IgD-negative memory B cell (primary cell): ENCODE measurements around the gene TEX264. TPM values are rescaled to one million over a fixed set of nuclear protein-coding genes. Genes with fewer than 3 reads are reported as not detected.
A peak's percentile ranks its signal among the peaks of the same experiment; 100 is the strongest.
"Not testable (repeated sequence)": the region's sequence is repeated elsewhere in the genome, so short reads cannot be mapped to it uniquely, and the experiment has no call there.

Source experiments
- H3K27ac Mint-ChIP-seq, 3 donors: one replicate each; pipeline ENCODE4 v1.8.0; 2020 to 2022; ENCODE audit warnings: mild to moderate bottlenecking in 3 of 3, mixed read lengths in 3 of 3, moderate library complexity in 1 of 3
- H3K27me3 Mint-ChIP-seq: one replicate; pipeline ENCODE4 v1.8.0; 2021; ENCODE audit warnings: mixed read lengths
- H3K36me3 Mint-ChIP-seq: one replicate; pipeline ENCODE4 v1.8.0; 2020; ENCODE audit warnings: mild to moderate bottlenecking, mixed read lengths
- H3K4me1 Mint-ChIP-seq, 3 donors: one replicate each; pipeline ENCODE4 v1.8.0; 2020 to 2022; ENCODE audit warnings: mixed read lengths in 3 of 3, mild to moderate bottlenecking in 1 of 3
- H3K4me3 Mint-ChIP-seq, 4 donors: one replicate each; pipeline ENCODE4 v1.8.0; 2020 to 2022; ENCODE audit warnings: mild to moderate bottlenecking in 4 of 4, mixed read lengths in 4 of 4, moderate library complexity in 3 of 4
- H3K9me3 Mint-ChIP-seq, 3 donors: one replicate each; pipeline ENCODE4 v1.8.0; 2020 to 2021; ENCODE audit warnings: mixed read lengths in 3 of 3, mild to moderate bottlenecking in 1 of 3
- polyA plus RNA-seq: library from polyadenylated mRNA; unstranded; fragments of 300-500 nt; fragmentation: Illumina TruSeq; gene quantifications from one replicate; pipeline ENCODE4 v1.2.3, GENCODE V29; 2021

The TEX264 gene, protein sequence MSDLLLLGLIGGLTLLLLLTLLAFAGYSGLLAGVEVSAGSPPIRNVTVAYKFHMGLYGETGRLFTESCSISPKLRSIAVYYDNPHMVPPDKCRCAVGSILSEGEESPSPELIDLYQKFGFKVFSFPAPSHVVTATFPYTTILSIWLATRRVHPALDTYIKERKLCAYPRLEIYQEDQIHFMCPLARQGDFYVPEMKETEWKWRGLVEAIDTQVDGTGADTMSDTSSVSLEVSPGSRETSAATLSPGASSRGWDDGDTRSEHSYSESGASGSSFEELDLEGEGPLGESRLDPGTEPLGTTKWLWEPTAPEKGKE
- 100 TPM for polyA plus RNA-seq

- Mint-ChIP-seq H3K9me3 (no peaks in the 10 kb centered on the region), H3K27ac (peak within 1 kb of the TSS; percentile 91 to 94 (median 94)), H3K36me3 (peaks cover 2% of the 10 kb centered on the region), H3K4me3 (peak within 1 kb of the TSS; percentile 85 to 95 (median 92)), H3K4me1 (peaks cover 32 to 44% (median 35%) of the 10 kb centered on the region in 3 donors), H3K27me3 (no peaks in the 10 kb centered on the region)
Observed at GRCh38 chr3:51670823-51671733, at the start of gene TEX264. TSS of gene TEX264 (plus strand) at chr3:51671252. CDS start at chr3:51674305, 3,053 bp downstream.

DNA sequence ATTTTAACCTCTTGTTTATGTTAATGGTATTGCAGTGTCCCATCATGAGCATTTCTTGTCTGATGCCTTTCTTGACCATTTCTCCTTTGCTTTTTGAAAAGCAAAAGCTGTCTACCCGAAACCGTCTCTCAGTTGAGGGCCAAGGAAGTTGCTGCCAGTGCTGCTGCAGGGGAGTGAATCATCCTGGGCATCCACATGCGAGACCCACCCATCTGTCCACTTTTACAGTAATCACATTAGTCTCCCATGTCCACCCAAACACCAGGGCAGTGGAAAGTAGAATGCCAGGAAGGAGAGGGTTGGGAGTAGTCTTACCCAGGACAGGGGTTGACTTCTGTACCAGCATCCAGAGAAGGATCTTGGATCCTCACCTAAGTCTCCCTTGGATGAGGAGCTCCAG, 48.6 kb upstream of the TEX264 start:
- Mint-ChIP-seq H3K4me1 (peaks cover 4 to 10% (median 7%) of the 10 kb centered on the region in 3 donors), H3K36me3 (peaks cover 5% of the 10 kb centered on the region), H3K27ac (peak overlapping the region in 1 of 3 donors; percentile 70), H3K27me3 (no peaks in the 10 kb centered on the region), H3K4me3 (peak overlapping the region in 1 of 4 donors; percentile 36), H3K9me3 (no peaks in the 10 kb centered on the region)

- Mint-ChIP-seq H3K36me3 (peaks cover 5% of the 10 kb centered on the region), H3K4me3 (no peak overlapping the region), H3K4me1 (peaks cover 4 to 10% (median 7%) of the 10 kb centered on the region in 3 donors), H3K27ac (peak overlapping the region in 1 of 3 donors; percentile 70), H3K9me3 (no peaks in the 10 kb centered on the region), H3K27me3 (no peaks in the 10 kb centered on the region)
Observed at GRCh38 chr3:51622868-51623267, 48.2 kb upstream of the TEX264 start.

- Mint-ChIP-seq H3K27ac (no peak overlapping the region), H3K9me3 (peaks cover 0 to 2% (median 0%) of the 10 kb centered on the region in 3 donors), H3K36me3 (peaks cover 7% of the 10 kb centered on the region), H3K4me1 (no peaks in the 10 kb centered on the region), H3K27me3 (no peaks in the 10 kb centered on the region), H3K4me3 (no peak overlapping the region)
Observed at GRCh38 chr3:51630513-51630912, 40.5 kb upstream of the TEX264 start.

DNA sequence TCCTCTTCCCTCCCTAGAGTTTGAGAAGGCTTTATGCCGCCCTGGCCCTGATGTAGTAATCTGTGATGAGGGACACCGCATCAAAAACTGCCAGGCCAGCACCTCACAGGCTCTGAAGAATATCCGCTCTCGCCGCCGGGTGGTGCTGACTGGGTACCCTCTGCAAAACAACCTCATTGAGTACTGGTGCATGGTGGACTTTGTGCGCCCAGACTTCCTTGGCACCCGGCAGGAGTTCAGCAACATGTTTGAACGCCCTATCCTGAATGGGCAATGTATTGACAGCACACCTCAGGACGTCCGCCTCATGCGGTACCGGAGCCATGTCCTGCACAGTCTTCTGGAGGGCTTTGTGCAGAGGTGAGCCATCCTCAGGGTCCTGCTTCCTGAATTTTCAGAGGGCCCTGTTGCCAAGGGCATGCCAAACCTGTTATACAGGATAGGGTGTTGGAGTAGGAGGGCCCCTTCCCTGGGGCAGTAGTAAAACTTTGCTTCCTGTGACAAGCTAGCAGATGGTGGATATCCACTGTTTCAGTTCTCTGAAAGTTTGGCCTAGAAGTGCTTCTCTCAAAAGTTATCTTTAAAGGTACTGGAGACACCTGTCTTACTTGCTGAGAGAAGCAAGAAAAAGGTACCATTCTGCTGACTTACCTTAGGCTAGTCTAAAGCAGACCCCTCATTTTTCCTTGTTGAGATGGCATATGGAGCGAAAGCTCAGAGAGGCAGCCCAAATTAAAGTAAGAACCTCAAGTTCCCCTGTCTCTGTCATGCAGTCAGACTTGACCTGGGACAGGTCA, 33.7 kb upstream of the TEX264 start:
- Mint-ChIP-seq H3K27ac (peak overlapping the region in 1 of 3 donors; percentile 59), H3K9me3 (no peaks in the 10 kb centered on the region), H3K27me3 (no peaks in the 10 kb centered on the region), H3K4me3 (no peak overlapping the region), H3K36me3 (peaks cover 11% of the 10 kb centered on the region), H3K4me1 (no peaks in the 10 kb centered on the region)

GRCh38 chr3:51637941-51638471, 33.0 kb upstream of the TEX264 start:
- Mint-ChIP-seq H3K4me3 (no peak overlapping the region), H3K4me1 (no peaks in the 10 kb centered on the region), H3K36me3 (peaks cover 13% of the 10 kb centered on the region), H3K27me3 (no peaks in the 10 kb centered on the region), H3K27ac (peak overlapping the region in 1 of 3 donors; percentile 59), H3K9me3 (no peaks in the 10 kb centered on the region)

GRCh38 chr3:51642462-51642861, 28.6 kb upstream of the TEX264 start:
- H3K9me3 Mint-ChIP-seq = no peaks in the 10 kb centered on the region
- H3K4me3 Mint-ChIP-seq = no peak overlapping the region
- peaks cover 6% of the 10 kb centered on the region for H3K36me3 Mint-ChIP-seq
- H3K27me3 Mint-ChIP-seq = no peaks in the 10 kb centered on the region
- H3K4me1 Mint-ChIP-seq = no peaks in the 10 kb centered on the region
- no peak overlapping the region for H3K27ac Mint-ChIP-seq

GRCh38 chr3:51646091-51646490, 25.0 kb upstream of the TEX264 start:
- Mint-ChIP-seq H3K36me3 (peaks cover 17% of the 10 kb centered on the region), H3K27me3 (no peaks in the 10 kb centered on the region), H3K4me1 (no peaks in the 10 kb centered on the region), H3K4me3 (no peak overlapping the region), H3K9me3 (peaks cover 0 to 3% (median 0%) of the 10 kb centered on the region in 3 donors), H3K27ac (no peak overlapping the region)

DNA sequence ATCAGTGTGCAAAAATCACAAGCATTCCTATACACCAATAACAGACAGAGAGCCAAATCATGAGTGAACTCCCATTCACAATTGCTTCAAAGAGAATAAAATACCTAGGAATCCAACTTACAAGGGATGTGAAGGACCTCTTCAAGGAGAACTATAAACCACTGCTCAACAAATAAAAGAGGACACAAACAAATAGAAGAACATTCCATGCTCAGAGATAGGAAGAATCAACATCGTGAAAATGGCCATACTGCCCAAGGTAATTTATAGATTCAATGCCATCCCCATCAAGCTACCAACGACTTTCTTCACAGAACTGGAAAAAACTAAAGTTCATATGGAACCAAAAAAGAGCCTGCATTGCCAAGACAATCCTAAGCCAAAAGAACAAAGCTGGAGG, 18.9 kb upstream of the TEX264 start:
- Mint-ChIP-seq H3K27ac (peak overlapping the region in 1 of 3 donors; percentile 12), H3K4me3 (peak overlapping the region in 1 of 4 donors; percentile 9), H3K36me3 (peaks cover 23% of the 10 kb centered on the region)
- H3K9me3 Mint-ChIP-seq, H3K27me3 Mint-ChIP-seq, H3K4me1 Mint-ChIP-seq: not testable (repeated sequence)

DNA sequence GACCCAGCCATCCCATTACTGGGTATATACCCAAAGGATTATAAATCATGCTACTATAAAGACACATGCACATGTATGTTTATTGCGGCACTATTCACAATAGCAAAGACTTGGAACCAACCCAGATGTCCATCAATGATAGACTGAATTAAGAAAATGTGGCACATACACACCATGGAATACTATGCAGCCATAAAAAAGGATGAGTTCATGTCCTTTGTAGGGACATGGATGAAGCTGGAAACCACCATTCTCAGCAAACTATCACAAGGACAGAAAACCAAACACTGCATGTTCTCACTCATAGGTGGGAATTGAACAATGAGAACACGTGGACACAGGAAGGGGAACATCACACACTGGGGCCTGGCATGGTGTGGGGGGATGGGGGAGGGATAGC, 17.6 kb upstream of the TEX264 start:
- H3K27me3 Mint-ChIP-seq, H3K9me3 Mint-ChIP-seq, H3K4me3 Mint-ChIP-seq, H3K4me1 Mint-ChIP-seq, H3K27ac Mint-ChIP-seq: not testable (repeated sequence)
- H3K36me3 Mint-ChIP-seq = peaks cover 25% of the 10 kb centered on the region

- Mint-ChIP-seq H3K27ac (no peak overlapping the region), H3K36me3 (peaks cover 14% of the 10 kb centered on the region)
Observed at GRCh38 chr3:51657234-51657633, 13.8 kb upstream of the TEX264 start.

GRCh38 chr3:51659942-51660341, 11.1 kb upstream of the TEX264 start:
- Mint-ChIP-seq H3K4me1 (no peaks in the 10 kb centered on the region), H3K9me3 (no peaks in the 10 kb centered on the region), H3K27ac (no peak overlapping the region), H3K27me3 (no peaks in the 10 kb centered on the region), H3K4me3 (no peak overlapping the region), H3K36me3 (peaks cover 16% of the 10 kb centered on the region)

More at GRCh38 chr3:51657234-51657633, 13.8 kb upstream of the TEX264 start:
- no peak overlapping the region for H3K4me3 Mint-ChIP-seq
- peaks cover 0 to 4% (median 0%) of the 10 kb centered on the region in 3 donors for H3K9me3 Mint-ChIP-seq
- H3K4me1 Mint-ChIP-seq = no peaks in the 10 kb centered on the region
- no peaks in the 10 kb centered on the region for H3K27me3 Mint-ChIP-seq

DNA sequence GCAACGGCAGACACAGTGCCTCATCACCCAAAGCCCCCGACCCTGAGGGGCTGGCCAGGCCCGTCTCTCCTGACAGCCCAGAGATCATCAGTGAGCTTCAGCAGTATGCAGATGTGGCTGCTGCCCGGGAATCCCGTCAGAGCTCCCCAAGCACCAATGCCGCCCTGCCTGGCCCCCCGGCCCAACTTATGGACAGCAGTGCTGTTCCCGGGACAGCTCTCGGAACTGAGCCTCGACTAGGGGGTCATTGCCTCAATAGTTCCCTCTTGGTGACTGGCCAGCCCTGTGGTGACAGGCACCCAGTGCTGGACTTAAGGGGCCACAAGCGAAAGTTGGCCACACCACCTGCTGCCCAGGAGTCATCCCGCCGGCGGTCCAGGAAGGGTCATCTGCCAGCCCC, 8.6 kb upstream of the TEX264 start:
- no peaks in the 10 kb centered on the region for H3K27me3 Mint-ChIP-seq
- H3K27ac Mint-ChIP-seq = no peak overlapping the region
- no peaks in the 10 kb centered on the region for H3K4me1 Mint-ChIP-seq
- H3K9me3 Mint-ChIP-seq = no peaks in the 10 kb centered on the region
- no peak overlapping the region for H3K4me3 Mint-ChIP-seq
- H3K36me3 Mint-ChIP-seq = peaks cover 13% of the 10 kb centered on the region

GRCh38 chr3:51668756-51669155, 2.3 kb upstream of the TEX264 start:
- Mint-ChIP-seq H3K9me3 (no peaks in the 10 kb centered on the region), H3K4me1 (peaks cover 22 to 28% (median 25%) of the 10 kb centered on the region in 3 donors), H3K36me3 (peaks cover 2% of the 10 kb centered on the region), H3K27ac (peak overlapping the region in 1 of 3 donors; percentile 91), H3K27me3 (no peaks in the 10 kb centered on the region), H3K4me3 (peak overlapping the region in 2 of 4 donors; percentile 67 to 85)
